Measurements from ENCODE around the gene RGS3. TPM values are rescaled to one million over a fixed set of nuclear protein-coding genes. Genes with fewer than 3 reads are reported as not detected.

Gene RGS3
- total and polyA plus RNA-seq, 5 donors, result 107 to 184 (median 163) TPM

DNA sequence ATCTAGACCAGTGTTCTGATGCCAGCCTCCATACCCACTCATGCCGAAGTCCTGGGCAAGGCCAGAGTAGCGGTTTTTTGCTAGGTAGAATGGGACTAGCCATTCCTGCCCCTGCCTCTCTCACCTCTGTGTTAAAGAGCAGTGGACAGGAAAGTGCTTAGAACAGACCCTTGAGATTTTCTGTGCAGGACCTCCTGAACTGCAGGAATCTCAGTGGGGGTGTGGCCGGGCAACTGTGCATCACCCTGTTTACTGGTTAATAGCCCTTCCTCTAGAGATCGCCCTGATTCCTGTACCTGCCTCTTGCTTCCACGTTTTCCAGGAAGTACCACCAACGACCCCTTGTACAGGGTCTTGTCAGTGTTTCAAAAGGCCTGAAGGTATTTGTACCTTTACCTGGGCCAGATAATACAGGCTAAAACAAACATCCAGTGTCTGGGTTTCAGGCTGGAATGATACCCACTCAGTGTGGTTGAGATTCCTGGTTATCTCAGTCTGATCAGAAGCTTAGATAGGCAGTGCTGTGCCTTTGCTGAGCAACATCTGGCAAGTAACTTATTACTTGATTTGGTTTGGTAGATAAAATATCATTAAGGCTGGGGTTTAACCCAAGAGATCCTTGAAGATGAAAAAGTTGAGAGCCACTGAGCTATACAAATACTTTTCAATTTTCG lies 65.9 kb downstream of the RGS3 start:
- intact Hi-C loops (cut with DNase I), result loop anchor here in 1 of 4 donors (10.0 kb wide), 1 partner anchor 55 kb away; no protein-coding TSS in a partner anchor
- no peak overlapping the region for H3K4me3 ChIP-seq (ENCODE audit: low read length)
- no peaks in the 10 kb centered on the region for H3K27me3 ChIP-seq (ENCODE audit: control insufficient read depth, insufficient read depth)
- H3K9me3 ChIP-seq (ENCODE audit: control insufficient read depth, low read length), result no peaks in the 10 kb centered on the region
- no peak overlapping the region for H3K27ac ChIP-seq (ENCODE audit: low read length)
- H3K4me1 ChIP-seq (ENCODE audit: control insufficient read depth, insufficient read depth, low read length), result peaks cover 26% of the 10 kb centered on the region
- DNase-seq (no peak), ATAC-seq (no peak)
- 82% methylated on average over 7 of the region's 7 CpGs for WGBS

DNA sequence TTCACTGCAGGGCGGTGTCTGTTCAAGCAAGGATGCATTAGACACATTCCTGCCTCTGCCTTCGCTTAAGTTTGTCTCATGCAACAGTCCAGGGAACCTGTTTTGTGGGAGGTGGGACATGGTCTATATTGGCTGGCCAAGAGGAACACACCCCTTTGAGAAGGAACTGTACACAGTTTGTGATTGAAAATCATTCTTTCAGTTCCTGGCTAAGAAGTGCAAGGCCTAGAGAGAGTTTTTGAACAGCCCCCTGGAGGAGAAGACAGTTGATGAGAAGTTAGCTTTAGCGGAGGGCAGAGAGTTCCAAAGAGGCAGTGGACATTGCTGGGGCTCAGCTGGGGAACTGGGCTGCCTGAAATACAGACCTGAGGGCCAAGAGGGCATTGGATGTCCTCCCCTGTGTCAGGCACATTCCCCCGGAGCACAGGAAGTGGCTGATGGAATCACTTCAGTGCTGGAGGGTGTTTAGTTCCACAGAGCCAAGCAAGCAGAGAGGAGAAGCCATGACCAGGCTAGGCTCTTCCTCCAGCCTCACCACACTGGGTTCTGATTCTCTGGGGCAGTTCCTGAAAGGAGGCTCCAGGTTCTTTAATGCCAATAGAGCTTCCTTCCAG lies 66.6 kb downstream of the RGS3 start:
- ATAC-seq, result no peak
- H3K4me3 ChIP-seq (ENCODE audit: low read length), result no peak overlapping the region
- H3K27ac ChIP-seq (ENCODE audit: low read length), result no peak overlapping the region
- H3K9me3 ChIP-seq (ENCODE audit: control insufficient read depth, low read length), result no peaks in the 10 kb centered on the region
- no peaks in the 10 kb centered on the region for H3K27me3 ChIP-seq (ENCODE audit: control insufficient read depth, insufficient read depth)
- DNase-seq, result no peak
- 77% methylated on average over 4 of the region's 4 CpGs for WGBS
- intact Hi-C loops (cut with DNase I), result no loop called here
- peaks cover 20% of the 10 kb centered on the region for H3K4me1 ChIP-seq (ENCODE audit: control insufficient read depth, insufficient read depth, low read length)

DNA sequence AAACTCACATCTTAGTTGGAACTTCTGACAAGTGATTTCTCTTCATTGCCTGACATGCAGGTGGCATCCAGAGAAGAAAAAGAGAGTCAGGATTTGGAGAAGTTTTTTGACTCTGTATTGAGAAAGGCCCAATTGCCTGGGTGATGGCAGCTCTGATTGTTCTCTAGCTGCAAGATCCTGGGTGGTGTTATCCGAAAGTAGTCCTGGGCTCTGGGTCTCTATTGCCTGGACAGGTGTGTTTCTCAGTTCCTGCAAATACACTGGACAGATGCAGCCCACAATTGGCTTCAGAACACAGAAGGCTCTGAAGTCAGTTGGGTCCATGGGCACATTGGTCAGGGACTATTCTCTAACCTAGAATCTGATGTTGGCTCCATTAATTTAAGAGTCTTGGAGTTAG lies 67.4 kb downstream of the RGS3 start:
- Histone ChIP-seq H3K27ac (ENCODE audit: low read length) (no peak overlapping the region), H3K27me3 (ENCODE audit: control insufficient read depth, insufficient read depth) (no peaks in the 10 kb centered on the region), H3K4me3 (ENCODE audit: low read length) (no peak overlapping the region), H3K9me3 (ENCODE audit: control insufficient read depth, low read length) (no peaks in the 10 kb centered on the region), H3K4me1 (ENCODE audit: control insufficient read depth, insufficient read depth, low read length) (peaks cover 16% of the 10 kb centered on the region)
- no peak for DNase-seq
- ATAC-seq, result no peak
- intact Hi-C loops (cut with DNase I), result no loop called here
- 95% methylated on average over 1 of the region's 1 CpG for WGBS

DNA sequence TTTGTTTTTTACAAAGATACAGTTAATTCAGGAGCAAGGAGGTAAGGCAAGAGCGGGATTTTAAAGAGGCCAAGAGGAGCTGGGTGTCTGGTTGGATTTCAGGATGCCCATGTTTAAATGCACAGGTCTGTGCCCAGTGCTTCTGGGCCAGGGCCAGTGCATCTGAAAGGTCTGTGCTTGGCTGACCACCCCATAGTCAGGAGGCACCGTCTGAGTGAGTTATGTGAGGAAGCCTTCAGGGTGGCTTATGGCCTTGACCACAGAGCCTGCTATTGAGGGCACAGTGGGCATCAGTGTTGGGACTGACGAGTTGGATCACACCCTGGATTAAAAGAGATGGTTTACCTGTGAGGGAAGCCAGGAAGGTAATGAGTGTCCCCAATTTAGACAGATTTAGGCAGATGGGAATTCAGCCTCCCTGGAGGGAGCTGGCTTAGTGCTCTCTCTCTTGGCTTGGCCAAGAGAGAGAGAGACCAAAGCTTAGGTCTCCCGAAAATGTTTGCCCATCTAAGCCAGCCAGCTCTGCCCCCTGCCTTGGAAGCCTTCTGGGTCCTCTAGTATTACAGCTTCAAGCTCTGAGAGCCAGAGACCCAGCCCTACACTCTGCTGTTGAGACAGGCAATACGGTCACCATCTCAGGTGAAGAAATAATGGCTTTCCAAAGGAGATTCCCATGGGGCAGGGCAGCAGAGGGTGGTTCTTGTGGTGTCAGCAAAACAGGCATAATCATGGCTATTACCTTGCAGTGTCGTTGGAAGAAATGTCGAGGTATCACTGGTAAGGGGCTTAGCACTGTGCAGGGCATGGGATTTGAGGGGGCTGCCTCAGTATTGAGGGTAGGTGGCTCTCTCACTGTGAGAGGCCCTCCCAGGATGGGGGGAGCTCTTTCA lies 68.6 kb downstream of the RGS3 start:
- 85% methylated on average over 7 of the region's 7 CpGs for WGBS
- no peaks in the 10 kb centered on the region for H3K27me3 ChIP-seq (ENCODE audit: control insufficient read depth, insufficient read depth)
- intact Hi-C loops (cut with DNase I), result no loop called here
- H3K9me3 ChIP-seq (ENCODE audit: control insufficient read depth, low read length), result no peaks in the 10 kb centered on the region
- DNase-seq (no peak), ATAC-seq (no peak)
- no peak overlapping the region for H3K4me3 ChIP-seq (ENCODE audit: low read length)
- H3K27ac ChIP-seq (ENCODE audit: low read length), result no peak overlapping the region
- peaks cover 12% of the 10 kb centered on the region for H3K4me1 ChIP-seq (ENCODE audit: control insufficient read depth, insufficient read depth, low read length)

DNA sequence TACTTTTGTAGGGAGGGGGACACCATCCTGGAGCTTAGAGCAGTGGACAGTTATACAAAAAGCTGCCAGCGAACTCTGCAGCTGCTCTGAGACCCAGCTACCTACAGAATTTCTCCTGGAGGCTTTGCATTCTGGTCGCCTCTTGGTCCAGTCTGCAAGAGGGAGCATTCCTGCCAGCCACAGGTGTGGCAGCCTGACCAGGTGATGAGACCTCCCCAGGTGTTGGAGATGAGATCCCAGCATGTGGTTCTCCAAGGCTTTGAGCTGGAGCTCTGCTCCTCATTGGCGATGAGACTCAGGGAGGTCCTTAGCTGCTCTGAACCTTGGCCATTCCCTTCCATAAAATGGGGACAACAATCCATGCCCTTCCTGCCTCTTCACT lies 69.3 kb downstream of the RGS3 start:
- ATAC-seq (no peak), DNase-seq (no peak)
- Histone ChIP-seq H3K27ac (ENCODE audit: low read length) (no peak overlapping the region), H3K4me1 (ENCODE audit: control insufficient read depth, insufficient read depth, low read length) (peaks cover 15% of the 10 kb centered on the region), H3K4me3 (ENCODE audit: low read length) (no peak overlapping the region), H3K27me3 (ENCODE audit: control insufficient read depth, insufficient read depth) (no peaks in the 10 kb centered on the region), H3K9me3 (ENCODE audit: control insufficient read depth, low read length) (no peaks in the 10 kb centered on the region)
- 92% methylated on average over 3 of the region's 3 CpGs for WGBS
- intact Hi-C loops (cut with DNase I), result no loop called here

DNA sequence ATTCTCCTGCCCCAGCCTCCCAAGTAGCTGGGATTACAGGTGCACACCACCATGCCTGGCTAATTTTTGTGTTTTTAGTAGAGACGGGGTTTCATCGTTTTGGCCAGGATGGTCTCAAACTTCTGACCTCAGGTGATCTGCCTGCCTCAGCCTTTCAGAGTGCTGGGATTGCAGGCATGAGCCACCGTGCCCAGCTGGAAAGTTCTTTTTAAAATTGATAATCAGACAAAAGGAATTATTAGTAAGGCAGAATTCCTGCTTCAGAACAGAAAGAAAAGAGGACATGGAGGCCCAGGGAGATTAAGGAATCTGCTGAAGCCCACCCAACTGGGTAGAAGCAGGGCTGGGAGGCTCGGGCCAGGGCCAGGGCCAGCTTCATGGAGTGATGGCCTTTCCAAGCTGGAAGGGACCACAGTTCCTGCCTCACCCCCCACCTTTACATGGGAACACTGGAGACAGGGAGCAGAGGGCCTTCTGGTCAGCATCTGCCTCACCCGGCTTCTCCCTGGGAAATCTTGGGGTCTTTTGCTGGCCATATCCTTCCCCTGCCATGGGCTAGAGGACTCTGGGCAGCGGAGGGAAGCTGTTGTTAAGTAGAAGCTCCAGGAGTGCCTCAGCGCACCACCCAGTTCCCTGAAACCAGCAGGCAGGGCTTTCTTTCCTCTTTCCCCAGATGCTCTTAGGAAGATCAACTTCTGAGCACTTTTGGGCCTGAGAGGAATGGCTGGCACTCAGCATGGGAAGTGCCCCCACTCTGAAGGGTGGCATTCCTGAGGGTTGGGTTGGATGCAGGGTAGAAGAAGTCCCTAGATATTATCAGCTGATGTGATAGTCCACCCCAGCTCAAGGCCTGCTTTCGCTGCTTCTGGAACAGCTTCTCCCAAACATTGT lies 70.1 kb downstream of the RGS3 start:
- no peaks in the 10 kb centered on the region for H3K27me3 ChIP-seq (ENCODE audit: control insufficient read depth, insufficient read depth)
- H3K4me1 ChIP-seq (ENCODE audit: control insufficient read depth, insufficient read depth, low read length), result peaks cover 18% of the 10 kb centered on the region
- H3K9me3 ChIP-seq (ENCODE audit: control insufficient read depth, low read length), result no peaks in the 10 kb centered on the region
- DNase-seq, result no peak
- no peak for ATAC-seq
- peak overlapping the region; percentile 50 for H3K27ac ChIP-seq (ENCODE audit: low read length)
- no peak overlapping the region for H3K4me3 ChIP-seq (ENCODE audit: low read length)
- 81% methylated on average over 8 of the region's 8 CpGs for WGBS
- intact Hi-C loops (cut with DNase I), result no loop called here

DNA sequence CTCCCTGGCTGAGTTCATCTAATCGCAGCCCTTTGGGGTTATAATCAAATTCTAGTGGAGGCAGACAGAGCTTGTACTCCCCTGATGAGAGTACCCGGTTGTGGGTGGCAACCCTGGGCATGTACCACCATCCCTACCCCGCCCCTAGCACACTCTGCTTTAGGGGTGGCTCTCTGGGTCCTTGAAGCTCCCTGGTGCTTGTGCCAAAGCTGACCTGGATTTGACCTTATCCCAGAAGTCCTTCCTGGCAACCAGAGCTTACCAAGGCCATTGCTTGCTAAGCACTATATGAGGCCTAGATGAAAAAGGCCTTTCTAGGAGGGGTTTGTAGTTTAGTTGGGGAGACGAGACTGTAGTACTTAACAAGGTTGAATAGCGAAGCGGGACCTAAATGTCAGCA lies 72.2 kb downstream of the RGS3 start:
- Histone ChIP-seq H3K9me3 (ENCODE audit: control insufficient read depth, low read length) (no peaks in the 10 kb centered on the region), H3K27ac (ENCODE audit: low read length) (peak overlapping the region; percentile 72), H3K27me3 (ENCODE audit: control insufficient read depth, insufficient read depth) (no peaks in the 10 kb centered on the region), H3K4me3 (ENCODE audit: low read length) (no peak overlapping the region), H3K4me1 (ENCODE audit: control insufficient read depth, insufficient read depth, low read length) (peaks cover 24% of the 10 kb centered on the region)
- ATAC-seq (peak in 1 of 2 donors; percentile 4), DNase-seq (no peak)
- intact Hi-C loops (cut with DNase I), result no loop called here
- WGBS, result 72% methylated on average over 6 of the region's 6 CpGs

DNA sequence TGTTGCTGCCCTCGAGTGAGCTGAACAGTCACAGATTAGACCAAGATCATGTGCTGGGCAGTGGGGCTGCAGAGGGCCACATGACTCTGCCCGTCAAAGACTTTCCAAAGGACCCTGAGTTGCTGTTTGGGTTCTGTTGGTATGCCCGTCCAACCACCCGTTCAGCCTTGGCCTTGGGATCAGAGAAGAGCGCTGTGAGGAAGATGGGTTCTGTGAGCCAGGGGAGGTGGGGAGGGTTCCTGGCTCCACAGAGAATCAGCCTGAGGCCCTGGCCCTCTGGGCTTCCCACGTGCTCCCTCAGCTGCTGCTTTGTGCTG lies 72.6 kb downstream of the RGS3 start:
- H3K27me3 ChIP-seq (ENCODE audit: control insufficient read depth, insufficient read depth), result no peaks in the 10 kb centered on the region
- ATAC-seq (peak in 1 of 2 donors; percentile 23), DNase-seq (no peak)
- no peaks in the 10 kb centered on the region for H3K9me3 ChIP-seq (ENCODE audit: control insufficient read depth, low read length)
- peak overlapping the region; percentile 72 for H3K27ac ChIP-seq (ENCODE audit: low read length)
- 37% methylated on average over 6 of the region's 6 CpGs for WGBS
- H3K4me3 ChIP-seq (ENCODE audit: low read length), result no peak overlapping the region
- peaks cover 28% of the 10 kb centered on the region for H3K4me1 ChIP-seq (ENCODE audit: control insufficient read depth, insufficient read depth, low read length)
- intact Hi-C loops (cut with DNase I), result no loop called here

DNA sequence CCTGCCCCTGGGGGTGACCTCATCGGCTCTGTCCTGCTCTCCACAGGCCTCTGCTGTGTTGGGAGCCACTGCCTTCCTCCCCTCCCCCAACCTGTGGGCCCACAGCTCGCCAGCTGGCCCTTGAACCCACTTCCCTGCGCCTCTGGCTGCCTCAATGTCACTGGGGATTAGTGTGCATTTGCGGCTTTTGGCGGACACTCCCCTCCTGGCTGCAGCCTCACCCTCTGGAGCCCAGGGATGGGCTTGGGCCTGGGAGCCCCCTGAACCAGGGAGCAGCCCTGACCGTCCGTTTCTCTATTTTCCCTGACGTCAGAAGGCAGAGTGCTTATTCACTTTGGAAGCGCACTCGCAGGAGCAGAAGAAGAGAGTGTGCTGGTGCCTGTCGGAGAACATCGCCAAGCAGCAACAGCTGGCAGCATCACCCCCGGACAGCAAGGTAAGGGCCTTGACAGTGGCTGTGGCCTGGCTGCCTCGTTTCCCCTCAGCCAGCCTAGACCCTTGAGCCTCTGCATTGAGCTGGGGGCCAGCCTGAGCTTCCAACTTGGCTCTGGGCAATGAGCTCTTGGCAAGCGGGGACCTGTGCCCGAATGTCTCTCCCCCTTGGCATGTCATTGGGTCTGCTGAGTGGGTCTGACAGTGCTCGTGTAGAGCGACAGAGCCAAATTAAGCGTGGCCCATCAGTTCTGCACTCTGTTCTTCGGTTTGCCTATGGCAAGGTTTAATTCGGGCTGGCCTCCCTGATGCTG lies 73.1 kb downstream of the RGS3 start:
- ATAC-seq (peak; percentile 89), DNase-seq (peak; percentile 88 to 95 (median 92))
- Histone ChIP-seq H3K4me3 (ENCODE audit: low read length) (no peak overlapping the region), H3K27ac (ENCODE audit: low read length) (peak overlapping the region; percentile 72), H3K4me1 (ENCODE audit: control insufficient read depth, insufficient read depth, low read length) (peaks cover 28% of the 10 kb centered on the region), H3K27me3 (ENCODE audit: control insufficient read depth, insufficient read depth) (no peaks in the 10 kb centered on the region), H3K9me3 (ENCODE audit: control insufficient read depth, low read length) (no peaks in the 10 kb centered on the region)
- intact Hi-C loops (cut with DNase I), result no loop called here
- 43% methylated on average over 21 of the region's 21 CpGs for WGBS

DNA sequence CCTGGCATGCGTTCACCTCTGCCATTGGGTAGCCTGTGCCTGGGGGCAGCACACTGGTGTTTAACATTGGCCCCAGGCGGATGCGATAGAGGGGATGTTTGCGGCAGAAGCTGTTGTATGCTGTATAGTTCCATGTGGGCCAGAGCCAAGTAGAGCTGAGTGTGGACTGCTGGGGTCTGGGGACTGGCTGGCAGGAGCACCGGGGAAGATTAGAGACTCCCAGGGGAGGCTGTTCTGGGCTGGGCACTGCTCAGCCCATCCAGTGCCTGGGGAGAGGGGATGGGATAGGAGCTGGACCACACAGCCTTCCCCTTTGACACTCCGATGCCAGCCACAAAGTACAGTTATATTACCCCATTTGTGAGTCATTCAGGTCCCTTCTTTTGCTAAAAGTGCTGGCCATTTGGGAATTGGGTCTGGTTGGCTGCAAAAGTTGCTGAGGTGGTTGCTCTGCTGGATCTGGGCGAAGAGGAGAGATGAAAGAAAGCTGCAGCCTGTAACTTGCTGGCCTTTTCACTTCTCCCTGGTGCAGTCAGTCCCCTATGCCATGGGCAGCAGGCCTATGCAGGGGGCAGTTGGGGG lies 73.8 kb downstream of the RGS3 start:
- 61% methylated on average over 7 of the region's 7 CpGs for WGBS
- H3K9me3 ChIP-seq (ENCODE audit: control insufficient read depth, low read length), result no peaks in the 10 kb centered on the region
- peak in 2 of 3 donors; percentile 55 to 63 for DNase-seq
- ATAC-seq, result peak; percentile 3 to 7
- no peaks in the 10 kb centered on the region for H3K27me3 ChIP-seq (ENCODE audit: control insufficient read depth, insufficient read depth)
- peak overlapping the region; percentile 72 for H3K27ac ChIP-seq (ENCODE audit: low read length)
- no peak overlapping the region for H3K4me3 ChIP-seq (ENCODE audit: low read length)
- intact Hi-C loops (cut with DNase I), result no loop called here
- peaks cover 28% of the 10 kb centered on the region for H3K4me1 ChIP-seq (ENCODE audit: control insufficient read depth, insufficient read depth, low read length)
